ENCODE measurements around the gene S100PBP.

S100PBP gene

GRCh38 chr1:32817159-32817814 lies at the start of gene S100PBP, which contains the start of gene YARS1:
S100PBP (plus strand) TSS chr1:32817653; CDS start chr1:32826100, 8,447 bp downstream.
YARS1 (minus strand) TSS chr1:32817358; CDS start chr1:32817244, 114 bp downstream.
- DNase-seq: peak; percentile 69 to 100 (median 99)

GRCh38 chr1:32768110-32768850 lies 49.2 kb upstream of the S100PBP start:
- no peak for DNase-seq

GRCh38 chr1:32769524-32770220 lies 47.8 kb upstream of the S100PBP start:
- no peak for DNase-seq

- DNase-seq: no peak
Measured at GRCh38 chr1:32770221-32770731, 47.2 kb upstream of the S100PBP start.

- DNase-seq: no peak
Measured at GRCh38 chr1:32770741-32771548, 46.5 kb upstream of the S100PBP start.

- DNase-seq: no peak
Measured at GRCh38 chr1:32771561-32772280, 45.7 kb upstream of the S100PBP start.

- DNase-seq: no peak
Measured at GRCh38 chr1:32772281-32773017, 45.0 kb upstream of the S100PBP start.

GRCh38 chr1:32773018-32773763 lies 44.3 kb upstream of the S100PBP start:
- peak in 43 of 51 donors; percentile 13 to 80 (median 52) for DNase-seq

GRCh38 chr1:32773764-32774463 lies 43.5 kb upstream of the S100PBP start:
- no peak for DNase-seq

GRCh38 chr1:32774464-32774808 lies 43.0 kb upstream of the S100PBP start:
- DNase-seq: no peak

GRCh38 chr1:32774950-32775634 lies 42.4 kb upstream of the S100PBP start:
- DNase-seq: no peak

- DNase-seq: no peak
Measured at GRCh38 chr1:32775640-32776337, 41.7 kb upstream of the S100PBP start.

- no peak for DNase-seq
Measured at GRCh38 chr1:32779242-32779641, 38.2 kb upstream of the S100PBP start.

- no peak for DNase-seq
Measured at GRCh38 chr1:32780005-32780404, 37.4 kb upstream of the S100PBP start.

GRCh38 chr1:32780628-32781234 lies 36.7 kb upstream of the S100PBP start:
- DNase-seq: no peak

GRCh38 chr1:32782086-32782485 lies 35.4 kb upstream of the S100PBP start:
- DNase-seq: peak in 1 of 51 donors; percentile 25

- no peak for DNase-seq
Measured at GRCh38 chr1:32783851-32784250, 33.6 kb upstream of the S100PBP start.
